ENCODE data around the gene POLL.
A peak's percentile ranks its signal among the peaks of the same experiment; 100 is the strongest.

The POLL gene

GRCh38 chr10:101613646-101614045 lies 25.6 kb upstream of the POLL start:
- Histone ChIP-seq H3K27me3 (ENCODE audit: insufficient read depth, low read length, poor library complexity) (no peaks in the 10 kb centered on the region), H4K5ac (ENCODE audit: low read length) (no peak overlapping the region), H2BK5ac (ENCODE audit: low read length) (no peak overlapping the region), H3K4me2 (ENCODE audit: low read length) (no peak overlapping the region), H3K4me3 (ENCODE audit: low read length) (no peak overlapping the region), H2BK15ac (replicated peaks; ENCODE audit: low read depth) (no peak overlapping the region), H3K79me1 (ENCODE audit: low read length) (no peaks in the 10 kb centered on the region), H3K23ac (ENCODE audit: low read length) (no peak overlapping the region), H2AK5ac (ENCODE audit: low read length) (no peak overlapping the region), H3K56ac (ENCODE audit: low read length) (peak overlapping the region; percentile 38), H2BK120ac (ENCODE audit: low read depth, low read length) (no peak overlapping the region), H3K18ac (ENCODE audit: low read length) (no peak overlapping the region), H3K4me1 (ENCODE audit: control insufficient read depth, low read depth, low read length) (peaks cover 10% of the 10 kb centered on the region), H3K4ac (ENCODE audit: low read depth, low read length) (no peak overlapping the region), H3K27ac (ENCODE audit: low read depth, low read length) (no peak overlapping the region), H4K8ac (ENCODE audit: low read depth, low read length) (no peak overlapping the region), H3K36me3 (ENCODE audit: control insufficient read depth, insufficient read depth, low read length) (peaks cover 2% of the 10 kb centered on the region), H3K9ac (ENCODE audit: low read length) (no peak overlapping the region), H3K79me2 (ENCODE audit: control insufficient read depth, insufficient read depth, low read length) (no peaks in the 10 kb centered on the region)
- no peak for DNase-seq
- no CpG with 5 or more reads among the region's 3 CpGs for WGBS (ENCODE audit: extremely low coverage, insufficient coverage, low lambda C conversion rate)

- no peaks in the 10 kb centered on the region for H3K79me2 ChIP-seq (ENCODE audit: control insufficient read depth, insufficient read depth, low read length)
- H3K18ac ChIP-seq (ENCODE audit: low read length) = no peak overlapping the region
- no peak overlapping the region for H4K8ac ChIP-seq (ENCODE audit: low read depth, low read length)
- H3K79me1 ChIP-seq (ENCODE audit: low read length) = no peaks in the 10 kb centered on the region
- H3K4ac ChIP-seq (ENCODE audit: low read depth, low read length) = no peak overlapping the region
- H3K4me3 ChIP-seq (ENCODE audit: low read length) = no peak overlapping the region
- no peak overlapping the region for H3K4me2 ChIP-seq (ENCODE audit: low read length)
- no peak overlapping the region for H3K27ac ChIP-seq (ENCODE audit: low read depth, low read length)
- no peak overlapping the region for H3K9ac ChIP-seq (ENCODE audit: low read length)
- H2BK15ac ChIP-seq (replicated peaks; ENCODE audit: low read depth) = no peak overlapping the region
- H3K36me3 ChIP-seq (ENCODE audit: control insufficient read depth, insufficient read depth, low read length) = peaks cover 2% of the 10 kb centered on the region
- WGBS (ENCODE audit: extremely low coverage, insufficient coverage, low lambda C conversion rate) = no CpG with 5 or more reads among the region's 10 CpGs
- no peak for DNase-seq
- no peak overlapping the region for H2BK5ac ChIP-seq (ENCODE audit: low read length)
- no peaks in the 10 kb centered on the region for H3K27me3 ChIP-seq (ENCODE audit: insufficient read depth, low read length, poor library complexity)
- no peak overlapping the region for H4K5ac ChIP-seq (ENCODE audit: low read length)
- H3K23ac ChIP-seq (ENCODE audit: low read length) = no peak overlapping the region
- peaks cover 17% of the 10 kb centered on the region for H3K4me1 ChIP-seq (ENCODE audit: control insufficient read depth, low read depth, low read length)
- no peak overlapping the region for H2AK5ac ChIP-seq (ENCODE audit: low read length)
- H3K56ac ChIP-seq (ENCODE audit: low read length) = no peak overlapping the region
- H2BK120ac ChIP-seq (ENCODE audit: low read depth, low read length) = no peak overlapping the region
Measured at GRCh38 chr10:101612872-101613271, 24.8 kb upstream of the POLL start.

- no peaks in the 10 kb centered on the region for H3K27me3 ChIP-seq (ENCODE audit: insufficient read depth, low read length, poor library complexity)
- no peak overlapping the region for H3K4me2 ChIP-seq (ENCODE audit: low read length)
- no peak overlapping the region for H3K4ac ChIP-seq (ENCODE audit: low read depth, low read length)
- H4K5ac ChIP-seq (ENCODE audit: low read length) = no peak overlapping the region
- no peak overlapping the region for H2BK120ac ChIP-seq (ENCODE audit: low read depth, low read length)
- DNase-seq = no peak
- no peak overlapping the region for H2BK15ac ChIP-seq (replicated peaks; ENCODE audit: low read depth)
- no peak overlapping the region for H3K56ac ChIP-seq (ENCODE audit: low read length)
- H3K23ac ChIP-seq (ENCODE audit: low read length) = no peak overlapping the region
- WGBS (ENCODE audit: extremely low coverage, insufficient coverage, low lambda C conversion rate) = no CpG with 5 or more reads among the region's 6 CpGs
- no peaks in the 10 kb centered on the region for H3K79me1 ChIP-seq (ENCODE audit: low read length)
- H3K18ac ChIP-seq (ENCODE audit: low read length) = no peak overlapping the region
- H4K8ac ChIP-seq (ENCODE audit: low read depth, low read length) = no peak overlapping the region
- no peak overlapping the region for H3K9ac ChIP-seq (ENCODE audit: low read length)
- H2AK5ac ChIP-seq (ENCODE audit: low read length) = no peak overlapping the region
- peaks cover 22% of the 10 kb centered on the region for H3K4me1 ChIP-seq (ENCODE audit: control insufficient read depth, low read depth, low read length)
- H2BK5ac ChIP-seq (ENCODE audit: low read length) = no peak overlapping the region
- H3K4me3 ChIP-seq (ENCODE audit: low read length) = no peak overlapping the region
- H3K27ac ChIP-seq (ENCODE audit: low read depth, low read length) = no peak overlapping the region
- H3K79me2 ChIP-seq (ENCODE audit: control insufficient read depth, insufficient read depth, low read length) = no peaks in the 10 kb centered on the region
- H3K36me3 ChIP-seq (ENCODE audit: control insufficient read depth, insufficient read depth, low read length) = peaks cover 2% of the 10 kb centered on the region
Measured at GRCh38 chr10:101612086-101612485, 24.0 kb upstream of the POLL start.

- no peaks in the 10 kb centered on the region for H3K79me1 ChIP-seq (ENCODE audit: low read length)
- no peaks in the 10 kb centered on the region for H3K79me2 ChIP-seq (ENCODE audit: control insufficient read depth, insufficient read depth, low read length)
- DNase-seq = no peak
- H3K23ac ChIP-seq (ENCODE audit: low read length) = no peak overlapping the region
- no peak overlapping the region for H3K9ac ChIP-seq (ENCODE audit: low read length)
- no peak overlapping the region for H3K18ac ChIP-seq (ENCODE audit: low read length)
- no peak overlapping the region for H4K8ac ChIP-seq (ENCODE audit: low read depth, low read length)
- H3K4me3 ChIP-seq (ENCODE audit: low read length) = no peak overlapping the region
- peaks cover 26% of the 10 kb centered on the region for H3K4me1 ChIP-seq (ENCODE audit: control insufficient read depth, low read depth, low read length)
- H3K27me3 ChIP-seq (ENCODE audit: insufficient read depth, low read length, poor library complexity) = no peaks in the 10 kb centered on the region
- H3K27ac ChIP-seq (ENCODE audit: low read depth, low read length) = no peak overlapping the region
- no peak overlapping the region for H3K4me2 ChIP-seq (ENCODE audit: low read length)
- H3K56ac ChIP-seq (ENCODE audit: low read length) = no peak overlapping the region
- no CpG with 5 or more reads among the region's 16 CpGs for WGBS (ENCODE audit: extremely low coverage, insufficient coverage, low lambda C conversion rate)
- H2BK120ac ChIP-seq (ENCODE audit: low read depth, low read length) = no peak overlapping the region
- H2BK15ac ChIP-seq (replicated peaks; ENCODE audit: low read depth) = no peak overlapping the region
- no peak overlapping the region for H4K5ac ChIP-seq (ENCODE audit: low read length)
- H3K36me3 ChIP-seq (ENCODE audit: control insufficient read depth, insufficient read depth, low read length) = peaks cover 2% of the 10 kb centered on the region
- H3K4ac ChIP-seq (ENCODE audit: low read depth, low read length) = no peak overlapping the region
- H2AK5ac ChIP-seq (ENCODE audit: low read length) = no peak overlapping the region
- H2BK5ac ChIP-seq (ENCODE audit: low read length) = no peak overlapping the region
Measured at GRCh38 chr10:101611096-101611905, 23.2 kb upstream of the POLL start.

- Histone ChIP-seq H3K9ac (ENCODE audit: low read length) (no peak overlapping the region), H2BK15ac (replicated peaks; ENCODE audit: low read depth) (no peak overlapping the region), H3K23ac (ENCODE audit: low read length) (no peak overlapping the region), H3K56ac (ENCODE audit: low read length) (no peak overlapping the region), H2AK5ac (ENCODE audit: low read length) (peak overlapping the region; percentile 26), H3K79me2 (ENCODE audit: control insufficient read depth, insufficient read depth, low read length) (no peaks in the 10 kb centered on the region), H3K79me1 (ENCODE audit: low read length) (peaks cover 2% of the 10 kb centered on the region), H3K4me2 (ENCODE audit: low read length) (no peak overlapping the region), H4K8ac (ENCODE audit: low read depth, low read length) (no peak overlapping the region), H3K36me3 (ENCODE audit: control insufficient read depth, insufficient read depth, low read length) (peaks cover 2% of the 10 kb centered on the region), H3K4me1 (ENCODE audit: control insufficient read depth, low read depth, low read length) (peaks cover 18% of the 10 kb centered on the region), H3K18ac (ENCODE audit: low read length) (peak overlapping the region; percentile 42), H3K27me3 (ENCODE audit: insufficient read depth, low read length, poor library complexity) (no peaks in the 10 kb centered on the region), H3K4me3 (ENCODE audit: low read length) (no peak overlapping the region), H2BK5ac (ENCODE audit: low read length) (peak overlapping the region; percentile 16), H3K4ac (ENCODE audit: low read depth, low read length) (no peak overlapping the region), H3K27ac (ENCODE audit: low read depth, low read length) (no peak overlapping the region), H2BK120ac (ENCODE audit: low read depth, low read length) (no peak overlapping the region), H4K5ac (ENCODE audit: low read length) (no peak overlapping the region)
- DNase-seq = no peak
- no CpG with 5 or more reads among the region's 4 CpGs for WGBS (ENCODE audit: extremely low coverage, insufficient coverage, low lambda C conversion rate)
Measured at GRCh38 chr10:101609481-101609880, 21.4 kb upstream of the POLL start.

GRCh38 chr10:101607124-101607523 lies 19.1 kb upstream of the POLL start:
- H3K9ac ChIP-seq (ENCODE audit: low read length) = peak overlapping the region; percentile 3
- H3K4me3 ChIP-seq (ENCODE audit: low read length) = no peak overlapping the region
- no peaks in the 10 kb centered on the region for H3K79me2 ChIP-seq (ENCODE audit: control insufficient read depth, insufficient read depth, low read length)
- H3K56ac ChIP-seq (ENCODE audit: low read length) = peak overlapping the region; percentile 64
- no peaks in the 10 kb centered on the region for H3K27me3 ChIP-seq (ENCODE audit: insufficient read depth, low read length, poor library complexity)
- H3K4me2 ChIP-seq (ENCODE audit: low read length) = no peak overlapping the region
- DNase-seq = peak; percentile 96
- peak overlapping the region; percentile 61 for H2BK5ac ChIP-seq (ENCODE audit: low read length)
- H3K4ac ChIP-seq (ENCODE audit: low read depth, low read length) = peak overlapping the region; percentile 8
- H2AK5ac ChIP-seq (ENCODE audit: low read length) = no peak overlapping the region
- peaks cover 2% of the 10 kb centered on the region for H3K79me1 ChIP-seq (ENCODE audit: low read length)
- H4K5ac ChIP-seq (ENCODE audit: low read length) = no peak overlapping the region
- H3K27ac ChIP-seq (ENCODE audit: low read depth, low read length) = peak overlapping the region; percentile 94
- WGBS (ENCODE audit: extremely low coverage, insufficient coverage, low lambda C conversion rate) = no CpG with 5 or more reads among the region's 2 CpGs
- no peak overlapping the region for H2BK15ac ChIP-seq (replicated peaks; ENCODE audit: low read depth)
- H4K8ac ChIP-seq (ENCODE audit: low read depth, low read length) = no peak overlapping the region
- H3K18ac ChIP-seq (ENCODE audit: low read length) = peak overlapping the region; percentile 11
- H3K23ac ChIP-seq (ENCODE audit: low read length) = no peak overlapping the region
- H2BK120ac ChIP-seq (ENCODE audit: low read depth, low read length) = peak overlapping the region; percentile 6
- H3K4me1 ChIP-seq (ENCODE audit: control insufficient read depth, low read depth, low read length) = peaks cover 16% of the 10 kb centered on the region
- peaks cover 2% of the 10 kb centered on the region for H3K36me3 ChIP-seq (ENCODE audit: control insufficient read depth, insufficient read depth, low read length)

Measured in mesendoderm (in vitro differentiated cells).